ENCODE measurements around the gene MLH1. TPM values are rescaled to one million over a fixed set of nuclear protein-coding genes. Genes with fewer than 3 reads are reported as not detected.

Gene MLH1
- total RNA-seq (10 to 100 TPM; 30.3 to 33.8 TPM), polyA plus RNA-seq (10 to 100 TPM; 15.6 to 18.9 TPM)

GRCh38 chr3:36993326-36994283 is at the start of gene MLH1:
MLH1 (plus strand) TSS chr3:36993518; CDS start chr3:36993548, 30 bp downstream.
- Mint-ChIP-seq H3K4me3 (no peak within 1 kb of the TSS), H3K27me3 (no peaks in the 10 kb centered on the region), H3K9me3 (no peaks in the 10 kb centered on the region), H3K27ac (no peak within 1 kb of the TSS), H3K36me3 (peaks cover 28 to 30% of the 10 kb centered on the region in 2 donors), H3K4me1 (peaks cover 25 to 38% (median 33%) of the 10 kb centered on the region in 4 donors)
- Histone ChIP-seq H3K9me3 (ENCODE audit: control insufficient read depth in 1 of 2, low read length in 2 of 2) (no peaks in the 10 kb centered on the region), H3K4me1 (ENCODE audit: insufficient read depth, low read length) (peaks cover 45% of the 10 kb centered on the region), H3K36me3 (ENCODE audit: insufficient read depth, low read length) (peaks cover 20% of the 10 kb centered on the region), H3K27ac (ENCODE audit: low read depth, low read length) (peak within 1 kb of the TSS; percentile 95), H3K27me3 (ENCODE audit: insufficient read depth, low read length) (no peaks in the 10 kb centered on the region), H3K4me3 (ENCODE audit: low read length in 2 of 2) (peak within 1 kb of the TSS; percentile 64 to 97)
- intact Hi-C loops (cut with micrococcal nuclease), result loop anchor here (1.0 to 2.0 kb wide), 4 partner anchors 23 to 81 kb away; no protein-coding TSS in a partner anchor
- ChIA-PET CTCF (ENCODE audit: partially characterized antibody) (interaction anchor here (0.6 to 6.6 kb wide), 12 partner anchors 20 to 267 kb away, joined by 3 to 54 read pairs (median 6); no protein-coding TSS in a partner anchor), POLR2A (ENCODE audit: partially characterized antibody) (interaction anchor here (0.8 to 6.6 kb wide), 31 partner anchors 10 to 1143 kb away, joined by 3 to 74 read pairs (median 5); partner anchors contain the start of genes ACAA1 and TRANK1)
- peak in 4 of 5 donors; percentile 94 to 96 (median 96) for DNase-seq

- peaks cover 10 to 11% of the 10 kb centered on the region in 2 donors for H3K36me3 Mint-ChIP-seq
- peaks cover 0 to 18% (median 10%) of the 10 kb centered on the region in 8 donors for H3K9me3 Mint-ChIP-seq
- H3K4me1 Mint-ChIP-seq, result peaks cover 9 to 43% (median 26%) of the 10 kb centered on the region in 4 donors
- H3K27me3 Mint-ChIP-seq, result no peaks in the 10 kb centered on the region
- intact Hi-C loops (cut with micrococcal nuclease), result no loop called here
- Histone ChIP-seq H3K4me1 (ENCODE audit: insufficient read depth, low read length) (peaks cover 13% of the 10 kb centered on the region), H3K9me3 (ENCODE audit: control insufficient read depth in 1 of 2, low read length in 2 of 2) (no peaks in the 10 kb centered on the region), H3K27ac (ENCODE audit: low read depth, low read length) (peak overlapping the region; percentile 67), H3K36me3 (ENCODE audit: insufficient read depth, low read length) (no peaks in the 10 kb centered on the region), H3K27me3 (ENCODE audit: insufficient read depth, low read length) (no peaks in the 10 kb centered on the region), H3K4me3 (ENCODE audit: low read length in 2 of 2) (peak overlapping the region; percentile 21 to 80)
- ChIA-PET CTCF (ENCODE audit: partially characterized antibody) (interaction anchor here (1.0 to 3.2 kb wide), 7 partner anchors 11 to 75 kb away, joined by 3 to 40 read pairs (median 6); partner anchors contain the start of genes EPM2AIP1 and MLH1), POLR2A (ENCODE audit: partially characterized antibody) (interaction anchor here (0.7 to 4.1 kb wide), 13 partner anchors 8 to 71 kb away, joined by 3 to 74 read pairs (median 13); partner anchors contain the start of genes EPM2AIP1 and MLH1)
- peak overlapping the region; percentile 82 to 90 (median 86) for H3K4me3 Mint-ChIP-seq
- H3K27ac Mint-ChIP-seq, result peak overlapping the region; percentile 61 to 87 (median 79)
- no peak for DNase-seq
These were observed 49.7 kb upstream of the MLH1 start for GRCh38 chr3:36943601-36944000.

GRCh38 chr3:36944012-36944640 is 49.2 kb upstream of the MLH1 start:
- no peaks in the 10 kb centered on the region for H3K27me3 Mint-ChIP-seq
- peak overlapping the region; percentile 67 for H3K27ac ChIP-seq (ENCODE audit: low read depth, low read length)
- H3K36me3 Mint-ChIP-seq, result peaks cover 11 to 13% of the 10 kb centered on the region in 2 donors
- no peaks in the 10 kb centered on the region for H3K36me3 ChIP-seq (ENCODE audit: insufficient read depth, low read length)
- DNase-seq, result peak; percentile 25 to 57 (median 34)
- H3K27ac Mint-ChIP-seq, result peak overlapping the region; percentile 61 to 87 (median 80)
- CTCF ChIA-PET (ENCODE audit: partially characterized antibody), result interaction anchor here (0.7 to 3.2 kb wide), 10 partner anchors 11 to 76 kb away, joined by 3 to 40 read pairs (median 4); partner anchors contain the start of genes EPM2AIP1 and MLH1
- peaks cover 0 to 21% (median 14%) of the 10 kb centered on the region in 8 donors for H3K9me3 Mint-ChIP-seq
- H3K4me3 ChIP-seq (ENCODE audit: low read length in 2 of 2), result peak overlapping the region; percentile 21 to 80
- intact Hi-C loops (cut with micrococcal nuclease), result loop anchor here (1.0 kb wide), 4 partner anchors 32 to 68 kb away; partner anchors contain the start of genes EPM2AIP1 and MLH1
- no peaks in the 10 kb centered on the region for H3K9me3 ChIP-seq (ENCODE audit: control insufficient read depth in 1 of 2, low read length in 2 of 2)
- H3K4me1 ChIP-seq (ENCODE audit: insufficient read depth, low read length), result peaks cover 13% of the 10 kb centered on the region
- POLR2A ChIA-PET (ENCODE audit: partially characterized antibody), result interaction anchor here (0.6 to 4.1 kb wide), 21 partner anchors 9 to 80 kb away, joined by 3 to 74 read pairs (median 5); partner anchors contain the start of genes EPM2AIP1 and MLH1
- H3K27me3 ChIP-seq (ENCODE audit: insufficient read depth, low read length), result no peaks in the 10 kb centered on the region
- peaks cover 7 to 43% (median 26%) of the 10 kb centered on the region in 4 donors for H3K4me1 Mint-ChIP-seq
- H3K4me3 Mint-ChIP-seq, result peak overlapping the region; percentile 82 to 90 (median 86)

GRCh38 chr3:36944641-36945270 is 48.6 kb upstream of the MLH1 start, which contains the start of gene TRANK1:
TRANK1 (minus strand) TSS chr3:36945054; CDS start chr3:36944809, 245 bp downstream.
- peak within 1 kb of the TSS; percentile 85 to 94 (median 89) for H3K27ac Mint-ChIP-seq
- peak within 1 kb of the TSS; percentile 84 to 90 (median 88) for H3K4me3 Mint-ChIP-seq
- intact Hi-C loops (cut with micrococcal nuclease), result loop anchor here (1.0 kb wide), 4 partner anchors 32 to 68 kb away; partner anchors contain the start of genes EPM2AIP1 and MLH1
- no peaks in the 10 kb centered on the region for H3K9me3 ChIP-seq (ENCODE audit: control insufficient read depth in 1 of 2, low read length in 2 of 2)
- H3K4me1 ChIP-seq (ENCODE audit: insufficient read depth, low read length), result peaks cover 13% of the 10 kb centered on the region
- ChIA-PET POLR2A (ENCODE audit: partially characterized antibody) (interaction anchor here (0.6 to 4.1 kb wide), 19 partner anchors 9 to 81 kb away, joined by 3 to 74 read pairs (median 7); partner anchors contain the start of genes EPM2AIP1 and MLH1), CTCF (ENCODE audit: partially characterized antibody) (interaction anchor here (0.7 to 3.2 kb wide), 9 partner anchors 14 to 76 kb away, joined by 3 to 40 read pairs (median 4); no protein-coding TSS in a partner anchor)
- H3K4me1 Mint-ChIP-seq, result peaks cover 6 to 43% (median 25%) of the 10 kb centered on the region in 4 donors
- no peaks in the 10 kb centered on the region for H3K36me3 ChIP-seq (ENCODE audit: insufficient read depth, low read length)
- H3K9me3 Mint-ChIP-seq, result peaks cover 0 to 24% (median 16%) of the 10 kb centered on the region in 8 donors
- no peaks in the 10 kb centered on the region for H3K27me3 ChIP-seq (ENCODE audit: insufficient read depth, low read length)
- H3K27me3 Mint-ChIP-seq, result no peaks in the 10 kb centered on the region
- H3K27ac ChIP-seq (ENCODE audit: low read depth, low read length), result peak within 1 kb of the TSS; percentile 67
- peaks cover 11 to 16% of the 10 kb centered on the region in 2 donors for H3K36me3 Mint-ChIP-seq
- DNase-seq, result peak; percentile 82 to 92 (median 84)
- H3K4me3 ChIP-seq (ENCODE audit: low read length in 2 of 2), result peak within 1 kb of the TSS; percentile 21 to 80

GRCh38 chr3:36945333-36945980 is 47.9 kb upstream of the MLH1 start:
- H3K9me3 Mint-ChIP-seq, result peaks cover 0 to 24% (median 16%) of the 10 kb centered on the region in 8 donors
- H3K36me3 Mint-ChIP-seq, result peaks cover 11 to 15% of the 10 kb centered on the region in 2 donors
- H3K4me3 Mint-ChIP-seq, result peak overlapping the region; percentile 84 to 90 (median 88)
- Histone ChIP-seq H3K27me3 (ENCODE audit: insufficient read depth, low read length) (no peaks in the 10 kb centered on the region), H3K4me1 (ENCODE audit: insufficient read depth, low read length) (peaks cover 13% of the 10 kb centered on the region), H3K4me3 (ENCODE audit: low read length in 2 of 2) (peak overlapping the region; percentile 21 to 80), H3K9me3 (ENCODE audit: control insufficient read depth in 1 of 2, low read length in 2 of 2) (no peaks in the 10 kb centered on the region), H3K36me3 (ENCODE audit: insufficient read depth, low read length) (no peaks in the 10 kb centered on the region), H3K27ac (ENCODE audit: low read depth, low read length) (peak overlapping the region; percentile 67)
- no peak for DNase-seq
- peak overlapping the region; percentile 85 to 94 (median 89) for H3K27ac Mint-ChIP-seq
- peaks cover 6 to 42% (median 24%) of the 10 kb centered on the region in 4 donors for H3K4me1 Mint-ChIP-seq
- H3K27me3 Mint-ChIP-seq, result no peaks in the 10 kb centered on the region
- intact Hi-C loops (cut with micrococcal nuclease), result no loop called here
- CTCF ChIA-PET (ENCODE audit: partially characterized antibody), result interaction anchor here (0.8 to 3.2 kb wide), 9 partner anchors 13 to 77 kb away, joined by 3 to 40 read pairs (median 4); no protein-coding TSS in a partner anchor
- POLR2A ChIA-PET (ENCODE audit: partially characterized antibody), result interaction anchor here (1.1 to 4.1 kb wide), 13 partner anchors 12 to 82 kb away, joined by 3 to 74 read pairs (median 13); partner anchors contain the start of genes EPM2AIP1 and MLH1

All from CD4-positive, alpha-beta memory T cell (primary cell).